ENCODE data around the gene NPAT. TPM values are rescaled to one million over a fixed set of nuclear protein-coding genes. Genes with fewer than 3 reads are reported as not detected.

The NPAT gene
- total RNA-seq, 1 experiment from 2014 or later = 16.6 TPM

- ChIA-PET CTCF (no interaction called here), POLR2A (no interaction called here)
- intact Hi-C loops (cut with micrococcal nuclease; ENCODE audit: unreplicated experiment) (no loop called here), in situ Hi-C loops (cut with HindIII; ENCODE audit: low pct_unique_long_range_greater_than_20kb, low sequenced_read_pairs) (no loop called here)
- no peak overlapping the region for H3K27ac ChIP-seq (ENCODE audit: low read length)
- TF ChIP-seq SIN3A (IDR thresholded peaks at IDR 0.05; ENCODE audit: borderline replicate concordance, insufficient read depth, low read depth, low read length) (no peak), POLR2AphosphoS5 (IDR thresholded peaks at IDR 0.05; ENCODE audit: low read depth, low read length) (no peak), REST (IDR thresholded peaks at IDR 0.05; ENCODE audit: insufficient read depth in 1 of 2, low read depth in 2 of 2, low read length in 1 of 2) (no peak), CTCF (IDR thresholded peaks at IDR 0.05) (no peak), TCF7L2 (IDR thresholded peaks at IDR 0.05; ENCODE audit: low read depth, low read length) (no peak)
- no peaks in the 10 kb centered on the region for H3K27me3 ChIP-seq (ENCODE audit: control insufficient read depth, insufficient read depth, low read length)
- H3K4me1 ChIP-seq (ENCODE audit: control insufficient read depth, insufficient read depth, low read length) = no peaks in the 10 kb centered on the region
- H3K4me3 ChIP-seq (ENCODE audit: low read depth in 2 of 2, low read length in 2 of 2) = no peak overlapping the region
- BruUV-seq (replicated peaks) = no TSS peak
- no peaks in the 10 kb centered on the region for H3K9me3 ChIP-seq (ENCODE audit: control insufficient read depth, insufficient read depth, low read depth, low read length)
- H3K36me3 ChIP-seq (ENCODE audit: control insufficient read depth, insufficient read depth, low read length) = 0 out of 2 replicates have a peak, but pooled peaks cover 2% of the 10 kb centered on the region
- ATAC-seq = no peak
- DNase-seq (ENCODE audit: low read depth, low spot score) = no peak
These were observed 25.1 kb downstream of the NPAT start for GRCh38 chr11:108197351-108197750.

GRCh38 chr11:108196901-108197300, 25.5 kb downstream of the NPAT start:
- ChIA-PET POLR2A (no interaction called here), CTCF (no interaction called here)
- no peak for ATAC-seq
- intact Hi-C loops (cut with micrococcal nuclease; ENCODE audit: unreplicated experiment) = no loop called here
- no peak overlapping the region for H3K4me3 ChIP-seq (ENCODE audit: low read depth in 2 of 2, low read length in 2 of 2)
- TF ChIP-seq CTCF (IDR thresholded peaks at IDR 0.05) = no peak
- no peak for TF ChIP-seq SIN3A (IDR thresholded peaks at IDR 0.05; ENCODE audit: borderline replicate concordance, insufficient read depth, low read depth, low read length)
- TF ChIP-seq POLR2AphosphoS5 (IDR thresholded peaks at IDR 0.05; ENCODE audit: low read depth, low read length) = no peak
- no peak for TF ChIP-seq TCF7L2 (IDR thresholded peaks at IDR 0.05; ENCODE audit: low read depth, low read length)
- no peak for TF ChIP-seq REST (IDR thresholded peaks at IDR 0.05; ENCODE audit: insufficient read depth in 1 of 2, low read depth in 2 of 2, low read length in 1 of 2)
- no TSS peak for BruUV-seq (replicated peaks)
- H3K36me3 ChIP-seq (ENCODE audit: control insufficient read depth, insufficient read depth, low read length) = peaks cover 4% of the 10 kb centered on the region; the same call in 1 of the 2 replicates
- no peaks in the 10 kb centered on the region for H3K9me3 ChIP-seq (ENCODE audit: control insufficient read depth, insufficient read depth, low read depth, low read length)
- DNase-seq (ENCODE audit: low read depth, low spot score) = no peak
- no peaks in the 10 kb centered on the region for H3K4me1 ChIP-seq (ENCODE audit: control insufficient read depth, insufficient read depth, low read length)
- H3K27ac ChIP-seq (ENCODE audit: low read length) = no peak overlapping the region
- in situ Hi-C loops (cut with HindIII; ENCODE audit: low pct_unique_long_range_greater_than_20kb, low sequenced_read_pairs) = no loop called here
- no peaks in the 10 kb centered on the region for H3K27me3 ChIP-seq (ENCODE audit: control insufficient read depth, insufficient read depth, low read length)

Data from Panc1 (cell line).